ENCODE data around the gene CCDC69. TPM values are rescaled to one million over a fixed set of nuclear protein-coding genes. Genes with fewer than 3 reads are reported as not detected.

Gene CCDC69
- total RNA-seq, 2 donors from 2014 or later: 27.4 to 40.1 TPM

GRCh38 chr5:151151263-151151660, 72.6 kb downstream of the CCDC69 start:
- H3K27me3 Mint-ChIP-seq: no peaks in the 10 kb centered on the region
- H3K4me1 Mint-ChIP-seq: peaks cover 67% of the 10 kb centered on the region
- ATAC-seq (replicated peaks): no peak
- peaks cover 100% of the 10 kb centered on the region for H3K36me3 Mint-ChIP-seq (ENCODE audit: low read depth)
- peak overlapping the region; percentile 91 for H3K4me3 Mint-ChIP-seq
- no peaks in the 10 kb centered on the region for H3K9me3 Mint-ChIP-seq
- peak overlapping the region; percentile 96 for H3K27ac Mint-ChIP-seq

- Mint-ChIP-seq H3K9me3 (no peaks in the 10 kb centered on the region), H3K36me3 (ENCODE audit: low read depth) (peaks cover 100% of the 10 kb centered on the region), H3K4me1 (peaks cover 73% of the 10 kb centered on the region), H3K4me3 (peak overlapping the region; percentile 91), H3K27me3 (no peaks in the 10 kb centered on the region), H3K27ac (peak overlapping the region; percentile 96)
- ATAC-seq (replicated peaks): peak; percentile 34
Measured at GRCh38 chr5:151150471-151151262, 73.2 kb downstream of the CCDC69 start.

- Mint-ChIP-seq H3K36me3 (ENCODE audit: low read depth) (peaks cover 100% of the 10 kb centered on the region), H3K27me3 (no peaks in the 10 kb centered on the region), H3K4me3 (peak overlapping the region; percentile 91), H3K27ac (peak overlapping the region; percentile 96), H3K4me1 (peaks cover 79% of the 10 kb centered on the region), H3K9me3 (no peaks in the 10 kb centered on the region)
- no peak for ATAC-seq (replicated peaks)
Measured at GRCh38 chr5:151148583-151148982, 75.3 kb downstream of the CCDC69 start.

GRCh38 chr5:151147033-151147432, 76.9 kb downstream of the CCDC69 start:
- no peaks in the 10 kb centered on the region for H3K9me3 Mint-ChIP-seq
- H3K4me3 Mint-ChIP-seq: peak overlapping the region; percentile 91
- no peaks in the 10 kb centered on the region for H3K27me3 Mint-ChIP-seq
- ATAC-seq (replicated peaks): no peak
- peak overlapping the region; percentile 96 for H3K27ac Mint-ChIP-seq
- peaks cover 78% of the 10 kb centered on the region for H3K4me1 Mint-ChIP-seq
- peaks cover 100% of the 10 kb centered on the region for H3K36me3 Mint-ChIP-seq (ENCODE audit: low read depth)

GRCh38 chr5:151146061-151146460, 77.8 kb downstream of the CCDC69 start:
- Mint-ChIP-seq H3K27me3 (no peaks in the 10 kb centered on the region), H3K36me3 (ENCODE audit: low read depth) (peaks cover 100% of the 10 kb centered on the region), H3K9me3 (no peaks in the 10 kb centered on the region), H3K4me1 (peaks cover 80% of the 10 kb centered on the region), H3K27ac (peak overlapping the region; percentile 68), H3K4me3 (peak overlapping the region; percentile 76)
- ATAC-seq (replicated peaks): no peak

GRCh38 chr5:151144922-151145321, 79.0 kb downstream of the CCDC69 start:
- H3K27ac Mint-ChIP-seq: no peak overlapping the region
- peaks cover 100% of the 10 kb centered on the region for H3K36me3 Mint-ChIP-seq (ENCODE audit: low read depth)
- H3K9me3 Mint-ChIP-seq: no peaks in the 10 kb centered on the region
- H3K4me3 Mint-ChIP-seq: peak overlapping the region; percentile 76
- ATAC-seq (replicated peaks): no peak
- peaks cover 76% of the 10 kb centered on the region for H3K4me1 Mint-ChIP-seq
- no peaks in the 10 kb centered on the region for H3K27me3 Mint-ChIP-seq

GRCh38 chr5:151144275-151144674, 79.6 kb downstream of the CCDC69 start:
- ATAC-seq (replicated peaks): no peak
- no peaks in the 10 kb centered on the region for H3K27me3 Mint-ChIP-seq
- H3K36me3 Mint-ChIP-seq (ENCODE audit: low read depth): peaks cover 98% of the 10 kb centered on the region
- H3K4me3 Mint-ChIP-seq: peak overlapping the region; percentile 76
- H3K4me1 Mint-ChIP-seq: peaks cover 75% of the 10 kb centered on the region
- H3K27ac Mint-ChIP-seq: peak overlapping the region; percentile 30
- H3K9me3 Mint-ChIP-seq: no peaks in the 10 kb centered on the region

- H3K36me3 Mint-ChIP-seq (ENCODE audit: low read depth): peaks cover 98% of the 10 kb centered on the region
- H3K27ac Mint-ChIP-seq: peak overlapping the region; percentile 30
- peaks cover 73% of the 10 kb centered on the region for H3K4me1 Mint-ChIP-seq
- no peak for ATAC-seq (replicated peaks)
- H3K4me3 Mint-ChIP-seq: peak overlapping the region; percentile 76
- H3K9me3 Mint-ChIP-seq: no peaks in the 10 kb centered on the region
- H3K27me3 Mint-ChIP-seq: no peaks in the 10 kb centered on the region
Measured at GRCh38 chr5:151143645-151144044, 80.2 kb downstream of the CCDC69 start.

- Mint-ChIP-seq H3K27ac (peak overlapping the region; percentile 30), H3K9me3 (no peaks in the 10 kb centered on the region), H3K27me3 (no peaks in the 10 kb centered on the region), H3K36me3 (ENCODE audit: low read depth) (peaks cover 98% of the 10 kb centered on the region), H3K4me3 (peak overlapping the region; percentile 76), H3K4me1 (peaks cover 73% of the 10 kb centered on the region)
- ATAC-seq (replicated peaks): no peak
Measured at GRCh38 chr5:151142933-151143332, 81.0 kb downstream of the CCDC69 start.

GRCh38 chr5:151141535-151141934, 82.4 kb downstream of the CCDC69 start:
- Mint-ChIP-seq H3K27ac (peak overlapping the region; percentile 61), H3K36me3 (ENCODE audit: low read depth) (peaks cover 98% of the 10 kb centered on the region), H3K27me3 (no peaks in the 10 kb centered on the region), H3K4me1 (peaks cover 72% of the 10 kb centered on the region), H3K9me3 (no peaks in the 10 kb centered on the region), H3K4me3 (peak overlapping the region; percentile 76)
- ATAC-seq (replicated peaks): peak; percentile 97

GRCh38 chr5:151140686-151141459, 83.0 kb downstream of the CCDC69 start:
- H3K4me1 Mint-ChIP-seq: peaks cover 72% of the 10 kb centered on the region
- H3K36me3 Mint-ChIP-seq (ENCODE audit: low read depth): peaks cover 98% of the 10 kb centered on the region
- ATAC-seq (replicated peaks): no peak
- H3K27ac Mint-ChIP-seq: peak overlapping the region; percentile 61
- H3K9me3 Mint-ChIP-seq: no peaks in the 10 kb centered on the region
- no peaks in the 10 kb centered on the region for H3K27me3 Mint-ChIP-seq
- H3K4me3 Mint-ChIP-seq: peak overlapping the region; percentile 76

GRCh38 chr5:151139646-151140045, 84.2 kb downstream of the CCDC69 start:
- peak overlapping the region; percentile 44 for H3K27ac Mint-ChIP-seq
- peak overlapping the region; percentile 20 for H3K4me3 Mint-ChIP-seq
- H3K4me1 Mint-ChIP-seq: peaks cover 73% of the 10 kb centered on the region
- H3K27me3 Mint-ChIP-seq: no peaks in the 10 kb centered on the region
- H3K36me3 Mint-ChIP-seq (ENCODE audit: low read depth): peaks cover 98% of the 10 kb centered on the region
- no peak for ATAC-seq (replicated peaks)
- H3K9me3 Mint-ChIP-seq: no peaks in the 10 kb centered on the region

- peak overlapping the region; percentile 44 for H3K27ac Mint-ChIP-seq
- peaks cover 71% of the 10 kb centered on the region for H3K4me1 Mint-ChIP-seq
- no peaks in the 10 kb centered on the region for H3K27me3 Mint-ChIP-seq
- H3K9me3 Mint-ChIP-seq: no peaks in the 10 kb centered on the region
- H3K4me3 Mint-ChIP-seq: peak overlapping the region; percentile 20
- peaks cover 98% of the 10 kb centered on the region for H3K36me3 Mint-ChIP-seq (ENCODE audit: low read depth)
- ATAC-seq (replicated peaks): no peak
Measured at GRCh38 chr5:151139015-151139414, 84.9 kb downstream of the CCDC69 start.

- Mint-ChIP-seq H3K4me3 (no peak overlapping the region), H3K27me3 (no peaks in the 10 kb centered on the region), H3K9me3 (no peaks in the 10 kb centered on the region), H3K4me1 (peaks cover 71% of the 10 kb centered on the region), H3K36me3 (ENCODE audit: low read depth) (peaks cover 98% of the 10 kb centered on the region), H3K27ac (peak overlapping the region; percentile 44)
- no peak for ATAC-seq (replicated peaks)
Measured at GRCh38 chr5:151138114-151138513, 85.8 kb downstream of the CCDC69 start.
